Tibial nerve (tissue), 3 donors: ENCODE data around the gene JPH4.

ENCODE experiments used
- POLR2A ChIP-seq, 2 donors: fragments of 450-650 bp; IDR thresholded peaks; one replicate each; pipeline ENCODE4 v1.6.1; 2017; ENCODE audit warnings: antibody characterized with exemption in 2 of 2, mild to moderate bottlenecking in 2 of 2, moderate library complexity in 2 of 2
- TF ChIP-seq, protein P1 (sequence below), 5 experiments: fragments of 200-600 bp in 3 of 5; fragments of 450-650 bp in 2 of 5; sonication (generic) in 3 of 5; IDR thresholded peaks; one replicate each; pipeline ENCODE4 v1.5.1; 2016 to 2019; ENCODE audit warnings: antibody characterized with exemption in 5 of 5, mild to moderate bottlenecking in 3 of 5, moderate library complexity in 2 of 5

GRCh38 chr14:23533652-23534435 is 44.7 kb downstream of the JPH4 start:
- TF ChIP-seq, protein P1, sequence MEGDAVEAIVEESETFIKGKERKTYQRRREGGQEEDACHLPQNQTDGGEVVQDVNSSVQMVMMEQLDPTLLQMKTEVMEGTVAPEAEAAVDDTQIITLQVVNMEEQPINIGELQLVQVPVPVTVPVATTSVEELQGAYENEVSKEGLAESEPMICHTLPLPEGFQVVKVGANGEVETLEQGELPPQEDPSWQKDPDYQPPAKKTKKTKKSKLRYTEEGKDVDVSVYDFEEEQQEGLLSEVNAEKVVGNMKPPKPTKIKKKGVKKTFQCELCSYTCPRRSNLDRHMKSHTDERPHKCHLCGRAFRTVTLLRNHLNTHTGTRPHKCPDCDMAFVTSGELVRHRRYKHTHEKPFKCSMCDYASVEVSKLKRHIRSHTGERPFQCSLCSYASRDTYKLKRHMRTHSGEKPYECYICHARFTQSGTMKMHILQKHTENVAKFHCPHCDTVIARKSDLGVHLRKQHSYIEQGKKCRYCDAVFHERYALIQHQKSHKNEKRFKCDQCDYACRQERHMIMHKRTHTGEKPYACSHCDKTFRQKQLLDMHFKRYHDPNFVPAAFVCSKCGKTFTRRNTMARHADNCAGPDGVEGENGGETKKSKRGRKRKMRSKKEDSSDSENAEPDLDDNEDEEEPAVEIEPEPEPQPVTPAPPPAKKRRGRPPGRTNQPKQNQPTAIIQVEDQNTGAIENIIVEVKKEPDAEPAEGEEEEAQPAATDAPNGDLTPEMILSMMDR (IDR thresholded peaks at IDR 0.05): no peak
- no peak for TF ChIP-seq POLR2A (IDR thresholded peaks at IDR 0.05)
